ENCODE measurements around the gene TMEM184A. TPM values are rescaled to one million over a fixed set of nuclear protein-coding genes. Genes with fewer than 3 reads are reported as not detected.

TMEM184A gene
- total RNA-seq, 1 donor from 2014 or later, result 0.27 TPM

- DNase-seq (ENCODE audit: extremely low spot score, unreplicated experiment), result no peak
- H3K27me3 Mint-ChIP-seq (ENCODE audit: unreplicated experiment), result no peaks in the 10 kb centered on the region
- TF ChIP-seq, protein P1, sequence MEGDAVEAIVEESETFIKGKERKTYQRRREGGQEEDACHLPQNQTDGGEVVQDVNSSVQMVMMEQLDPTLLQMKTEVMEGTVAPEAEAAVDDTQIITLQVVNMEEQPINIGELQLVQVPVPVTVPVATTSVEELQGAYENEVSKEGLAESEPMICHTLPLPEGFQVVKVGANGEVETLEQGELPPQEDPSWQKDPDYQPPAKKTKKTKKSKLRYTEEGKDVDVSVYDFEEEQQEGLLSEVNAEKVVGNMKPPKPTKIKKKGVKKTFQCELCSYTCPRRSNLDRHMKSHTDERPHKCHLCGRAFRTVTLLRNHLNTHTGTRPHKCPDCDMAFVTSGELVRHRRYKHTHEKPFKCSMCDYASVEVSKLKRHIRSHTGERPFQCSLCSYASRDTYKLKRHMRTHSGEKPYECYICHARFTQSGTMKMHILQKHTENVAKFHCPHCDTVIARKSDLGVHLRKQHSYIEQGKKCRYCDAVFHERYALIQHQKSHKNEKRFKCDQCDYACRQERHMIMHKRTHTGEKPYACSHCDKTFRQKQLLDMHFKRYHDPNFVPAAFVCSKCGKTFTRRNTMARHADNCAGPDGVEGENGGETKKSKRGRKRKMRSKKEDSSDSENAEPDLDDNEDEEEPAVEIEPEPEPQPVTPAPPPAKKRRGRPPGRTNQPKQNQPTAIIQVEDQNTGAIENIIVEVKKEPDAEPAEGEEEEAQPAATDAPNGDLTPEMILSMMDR (IDR thresholded peaks at IDR 0.05), result no peak
- H3K36me3 Mint-ChIP-seq (ENCODE audit: unreplicated experiment), result peaks cover 3% of the 10 kb centered on the region
- peaks cover 9% of the 10 kb centered on the region for H3K4me1 Mint-ChIP-seq (ENCODE audit: unreplicated experiment)
- H3K9me3 Mint-ChIP-seq (ENCODE audit: unreplicated experiment), result no peaks in the 10 kb centered on the region
- no peak overlapping the region for H3K4me3 Mint-ChIP-seq (ENCODE audit: unreplicated experiment)
- H3K27ac Mint-ChIP-seq (ENCODE audit: unreplicated experiment), result no peak overlapping the region
Measured at GRCh38 chr7:1578513-1578912, 22.5 kb upstream of the TMEM184A start.

DNA sequence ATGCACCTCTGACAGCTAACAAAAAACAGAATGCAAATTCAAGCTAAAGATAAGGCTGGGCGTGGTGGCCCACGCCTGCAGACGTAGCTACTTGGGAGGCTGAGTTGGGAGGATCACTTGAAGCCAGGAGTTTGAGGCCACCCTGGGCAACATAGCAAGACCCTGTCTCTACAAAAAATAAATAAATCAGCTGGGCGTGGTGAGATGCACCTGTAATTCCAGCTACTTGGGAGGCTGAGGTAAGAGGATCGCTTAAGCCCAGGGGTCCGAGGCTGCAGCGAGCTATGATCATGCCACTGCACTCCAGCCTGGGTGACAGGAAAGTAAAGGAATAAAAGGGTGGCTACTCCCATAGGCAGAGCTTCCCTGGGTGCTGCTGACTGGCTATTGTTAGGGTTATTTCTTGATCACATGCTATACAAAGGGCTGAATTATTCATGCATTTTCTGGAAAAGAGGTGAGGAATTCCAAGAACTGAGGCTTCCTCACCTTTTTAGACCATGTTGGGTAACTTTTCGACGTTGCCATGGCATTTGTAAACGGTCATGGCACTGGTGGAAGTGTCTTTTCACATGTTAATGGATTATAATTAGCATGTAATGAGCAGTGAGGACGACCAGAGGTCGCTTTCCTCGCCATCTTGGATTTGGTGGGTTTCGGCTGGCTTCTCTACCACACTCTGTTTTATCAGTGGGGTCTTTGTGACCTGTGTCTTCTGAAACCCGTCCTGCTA lies 20.7 kb upstream of the TMEM184A start:
- H3K36me3 Mint-ChIP-seq (ENCODE audit: unreplicated experiment), result peaks cover 6% of the 10 kb centered on the region
- no peaks in the 10 kb centered on the region for H3K9me3 Mint-ChIP-seq (ENCODE audit: unreplicated experiment)
- no peak overlapping the region for H3K27ac Mint-ChIP-seq (ENCODE audit: unreplicated experiment)
- peaks cover 21% of the 10 kb centered on the region for H3K4me1 Mint-ChIP-seq (ENCODE audit: unreplicated experiment)
- H3K27me3 Mint-ChIP-seq (ENCODE audit: unreplicated experiment), result no peaks in the 10 kb centered on the region
- H3K4me3 Mint-ChIP-seq (ENCODE audit: unreplicated experiment), result no peak overlapping the region
- DNase-seq (ENCODE audit: extremely low spot score, unreplicated experiment), result no peak
- TF ChIP-seq, protein P1 (IDR thresholded peaks at IDR 0.05), result no peak

DNA sequence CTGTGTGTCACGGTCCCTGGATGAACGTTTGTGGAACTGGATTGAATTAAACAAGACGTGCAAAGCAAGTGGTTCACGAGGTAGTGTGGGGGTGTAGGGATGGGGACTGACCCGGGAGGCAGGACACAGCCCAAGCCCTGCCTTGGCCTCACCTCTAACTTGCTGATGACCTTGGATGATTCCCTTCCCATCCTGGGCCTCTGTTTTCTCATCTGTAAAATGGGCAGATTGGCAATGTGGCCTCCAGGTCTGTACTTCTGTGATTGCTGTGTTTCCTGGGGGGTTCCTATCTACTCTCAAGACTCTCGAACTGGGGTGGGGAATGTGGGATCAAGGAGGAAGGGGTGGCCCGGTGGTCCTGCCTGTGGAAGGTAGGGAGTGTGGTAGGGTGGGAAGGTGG lies 19.8 kb upstream of the TMEM184A start:
- Mint-ChIP-seq H3K27ac (ENCODE audit: unreplicated experiment) (no peak overlapping the region), H3K4me1 (ENCODE audit: unreplicated experiment) (peaks cover 28% of the 10 kb centered on the region), H3K4me3 (ENCODE audit: unreplicated experiment) (no peak overlapping the region), H3K27me3 (ENCODE audit: unreplicated experiment) (no peaks in the 10 kb centered on the region), H3K9me3 (ENCODE audit: unreplicated experiment) (no peaks in the 10 kb centered on the region), H3K36me3 (ENCODE audit: unreplicated experiment) (peaks cover 6% of the 10 kb centered on the region)
- TF ChIP-seq, protein P1 (IDR thresholded peaks at IDR 0.05), result no peak
- no peak for DNase-seq (ENCODE audit: extremely low spot score, unreplicated experiment)

DNA sequence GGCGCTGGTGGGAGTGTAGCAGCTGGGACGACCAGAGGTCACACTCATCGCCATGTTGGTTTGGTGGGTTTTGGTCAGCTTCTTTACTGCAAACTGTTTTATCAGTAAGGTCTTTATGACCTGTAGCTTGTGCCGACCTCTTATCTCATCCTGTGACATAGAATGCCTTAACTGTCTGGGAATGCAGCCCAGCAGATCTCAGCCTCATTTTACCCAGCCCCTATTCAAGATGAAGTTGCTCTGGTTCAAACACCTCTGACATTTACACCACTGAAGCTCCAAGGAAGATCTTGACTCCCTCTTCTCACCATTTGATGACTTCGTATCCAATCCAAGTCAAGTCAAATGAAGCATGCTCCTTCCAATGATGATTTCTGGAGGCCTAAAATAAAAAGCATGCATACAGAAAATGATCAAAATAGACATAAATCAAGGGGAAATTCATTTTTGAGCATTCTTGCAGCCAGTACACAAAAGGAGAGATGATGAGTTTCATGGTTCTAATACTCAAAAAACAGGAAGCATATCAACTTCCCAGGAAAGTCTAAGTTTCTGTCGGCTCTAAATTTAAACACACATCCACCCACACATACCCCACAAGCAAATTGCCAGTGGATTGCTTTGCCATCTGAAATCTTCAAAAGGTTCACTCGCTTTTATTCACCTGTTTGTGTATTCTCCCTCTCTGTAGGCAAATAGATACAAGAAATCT lies 16.3 kb upstream of the TMEM184A start:
- Mint-ChIP-seq H3K27me3 (ENCODE audit: unreplicated experiment) (no peaks in the 10 kb centered on the region), H3K27ac (ENCODE audit: unreplicated experiment) (peak overlapping the region; percentile 99), H3K9me3 (ENCODE audit: unreplicated experiment) (no peaks in the 10 kb centered on the region), H3K36me3 (ENCODE audit: unreplicated experiment) (peaks cover 6% of the 10 kb centered on the region), H3K4me1 (ENCODE audit: unreplicated experiment) (peaks cover 40% of the 10 kb centered on the region), H3K4me3 (ENCODE audit: unreplicated experiment) (no peak overlapping the region)
- TF ChIP-seq, protein P1 (IDR thresholded peaks at IDR 0.05), result no peak
- DNase-seq (ENCODE audit: extremely low spot score, unreplicated experiment), result no peak

Data from osteocyte (in vitro differentiated cells).